ENCODE measurements around the gene ABCC6. TPM values are rescaled to one million over a fixed set of nuclear protein-coding genes. Genes with fewer than 3 reads are reported as not detected.

Gene ABCC6
- total RNA-seq, 2 experiments from 2014 or later = not detected

GRCh38 chr16:16151315-16151714 lies 72.0 kb downstream of the ABCC6 start:
- Histone ChIP-seq H3K4me1 (ENCODE audit: insufficient read depth, low read length, poor library complexity, severe bottlenecking) (peaks cover 12% of the 10 kb centered on the region), H3K4me2 (ENCODE audit: low read length) (no peak overlapping the region), H3K9me2 (ENCODE audit: insufficient read depth, low read length) (no peaks in the 10 kb centered on the region), H3K27ac (ENCODE audit: low read depth, low read length, poor library complexity, severe bottlenecking) (no peak overlapping the region), H3K4me3 (ENCODE audit: low read depth, low read length, poor library complexity, severe bottlenecking) (no peak overlapping the region), H4K20me1 (ENCODE audit: insufficient read depth, low read length) (no peaks in the 10 kb centered on the region), H2AFZ (ENCODE audit: low read length) (no peak overlapping the region), H3K36me3 (ENCODE audit: insufficient read depth, low read length) (no peaks in the 10 kb centered on the region), H3K9me3 (ENCODE audit: low read length) (no peaks in the 10 kb centered on the region), H3K79me2 (ENCODE audit: insufficient read depth, low read depth, low read length) (no peaks in the 10 kb centered on the region)
- DNase-seq (ENCODE audit: low spot score) = no peak
- intact Hi-C loops (cut with micrococcal nuclease; ENCODE audit: unreplicated experiment) = no loop called here
- no peak for TF ChIP-seq CTCF (conservative IDR thresholded peaks at IDR 0.05; ENCODE audit: low read length)
- TF ChIP-seq EZH2phosphoT487 (IDR thresholded peaks at IDR 0.05; ENCODE audit: borderline replicate concordance, low read depth, low read length) = no peak
- no TSS peak for BruUV-seq (replicated peaks)
- POLR2A ChIA-PET = no interaction called here
- CTCF ChIA-PET (ENCODE audit: unreplicated experiment) = no interaction called here

GRCh38 chr16:16150878-16151152 lies 72.5 kb downstream of the ABCC6 start:
- Histone ChIP-seq H3K4me3 (ENCODE audit: low read depth, low read length, poor library complexity, severe bottlenecking) (no peak overlapping the region), H3K9me2 (ENCODE audit: insufficient read depth, low read length) (no peaks in the 10 kb centered on the region), H3K27ac (ENCODE audit: low read depth, low read length, poor library complexity, severe bottlenecking) (no peak overlapping the region), H3K9me3 (ENCODE audit: low read length) (no peaks in the 10 kb centered on the region), H3K36me3 (ENCODE audit: insufficient read depth, low read length) (no peaks in the 10 kb centered on the region), H4K20me1 (ENCODE audit: insufficient read depth, low read length) (no peaks in the 10 kb centered on the region), H3K79me2 (ENCODE audit: insufficient read depth, low read depth, low read length) (no peaks in the 10 kb centered on the region), H2AFZ (ENCODE audit: low read length) (no peak overlapping the region), H3K4me1 (ENCODE audit: insufficient read depth, low read length, poor library complexity, severe bottlenecking) (peaks cover 12% of the 10 kb centered on the region), H3K4me2 (ENCODE audit: low read length) (no peak overlapping the region)
- POLR2A ChIA-PET = no interaction called here
- CTCF ChIA-PET (ENCODE audit: unreplicated experiment) = no interaction called here
- BruUV-seq (replicated peaks) = no TSS peak
- intact Hi-C loops (cut with micrococcal nuclease; ENCODE audit: unreplicated experiment) = no loop called here
- TF ChIP-seq EZH2phosphoT487 (IDR thresholded peaks at IDR 0.05; ENCODE audit: borderline replicate concordance, low read depth, low read length) = no peak
- no peak for TF ChIP-seq CTCF (conservative IDR thresholded peaks at IDR 0.05; ENCODE audit: low read length)
- no peak for DNase-seq (ENCODE audit: low spot score)

GRCh38 chr16:16150117-16150877 lies 73.0 kb downstream of the ABCC6 start:
- Histone ChIP-seq H3K79me2 (ENCODE audit: insufficient read depth, low read depth, low read length) (no peaks in the 10 kb centered on the region), H2AFZ (ENCODE audit: low read length) (no peak overlapping the region), H3K9me3 (ENCODE audit: low read length) (no peaks in the 10 kb centered on the region), H3K4me1 (ENCODE audit: insufficient read depth, low read length, poor library complexity, severe bottlenecking) (peaks cover 12% of the 10 kb centered on the region), H3K9me2 (ENCODE audit: insufficient read depth, low read length) (no peaks in the 10 kb centered on the region), H3K27ac (ENCODE audit: low read depth, low read length, poor library complexity, severe bottlenecking) (no peak overlapping the region), H3K36me3 (ENCODE audit: insufficient read depth, low read length) (peaks cover 4% of the 10 kb centered on the region; the same call in 1 of the 2 replicates), H3K4me2 (ENCODE audit: low read length) (no peak overlapping the region), H4K20me1 (ENCODE audit: insufficient read depth, low read length) (no peaks in the 10 kb centered on the region), H3K4me3 (ENCODE audit: low read depth, low read length, poor library complexity, severe bottlenecking) (no peak overlapping the region)
- DNase-seq (ENCODE audit: low spot score) = no peak
- CTCF ChIA-PET (ENCODE audit: unreplicated experiment) = no interaction called here
- BruUV-seq (replicated peaks) = no TSS peak
- POLR2A ChIA-PET = no interaction called here
- intact Hi-C loops (cut with micrococcal nuclease; ENCODE audit: unreplicated experiment) = no loop called here
- no peak for TF ChIP-seq CTCF (conservative IDR thresholded peaks at IDR 0.05; ENCODE audit: low read length)
- TF ChIP-seq EZH2phosphoT487 (IDR thresholded peaks at IDR 0.05; ENCODE audit: borderline replicate concordance, low read depth, low read length) = no peak
